Activated CD4-positive, alpha-beta memory T cell treated with anti-CD3 and anti-CD28 coated beads, Interleukin-2, amount 10 ng/mL, durations not matched to agents 7 days and 5 days (primary cell): ENCODE results near the gene ITGA1. TPM values are rescaled to one million over a fixed set of nuclear protein-coding genes. Genes with fewer than 3 reads are reported as not detected.
"Not testable (repeated sequence)": the region's sequence is repeated elsewhere in the genome, so short reads cannot be mapped to it uniquely, and the experiment has no call there.

Source experiments
- CTCF ChIA-PET: fragments of 350-600 bp; sonication (Branson Sonifier 250); formaldehyde crosslinking; loops from one replicate; lab custom pipeline; 2021; ENCODE audit warnings: antibody characterized with exemption, inconsistent platforms; lab: Charles Lee
- POLR2A ChIA-PET: fragments of 350-600 bp; sonication (Branson Sonifier 250); formaldehyde crosslinking; loops from one replicate; lab custom pipeline; 2021; ENCODE audit warnings: antibody characterized with exemption; lab: Charles Lee
- DNase-seq: peaks from one replicate; pipeline ENCODE4 v3.0.0-alpha.2; 2020
- H3K27ac Mint-ChIP-seq: one replicate; pipeline ENCODE4 v1.8.0; 2021; ENCODE audit warnings: mild to moderate bottlenecking, mixed read lengths
- H3K27me3 Mint-ChIP-seq: one replicate; pipeline ENCODE4 v1.8.0; 2021; ENCODE audit warnings: mixed read lengths
- H3K36me3 Mint-ChIP-seq: one replicate; pipeline ENCODE4 v1.8.0; 2021; ENCODE audit warnings: low read depth, mixed read lengths
- H3K4me1 Mint-ChIP-seq: one replicate; pipeline ENCODE4 v1.8.0; 2021; ENCODE audit warnings: mixed read lengths
- H3K4me3 Mint-ChIP-seq: one replicate; pipeline ENCODE4 v1.8.0; 2021; ENCODE audit warnings: mild to moderate bottlenecking, mixed read lengths
- H3K9me3 Mint-ChIP-seq: one replicate; pipeline ENCODE4 v1.8.0; 2021; ENCODE audit warnings: mixed read lengths
- total RNA-seq, 2 experiments: library from RNA; stranded (reverse); gene quantifications; one replicate each; pipeline ENCODE4 v1.2.3, GENCODE V29; 2021

The ITGA1 gene
- total RNA-seq, 2 experiments from 2014 or later = 4.9 to 8.0 TPM

GRCh38 chr5:52804981-52805380 lies 17.3 kb downstream of the ITGA1 start:
- Mint-ChIP-seq H3K4me3 (no peak overlapping the region), H3K27ac (no peak overlapping the region), H3K4me1 (peaks cover 46% of the 10 kb centered on the region), H3K27me3 (no peaks in the 10 kb centered on the region), H3K9me3 (no peaks in the 10 kb centered on the region), H3K36me3 (peaks cover 44% of the 10 kb centered on the region)
- ChIA-PET POLR2A (no interaction called here), CTCF (interaction anchor here (1.5 kb wide), 1 partner anchor 18 kb away, joined by 5 read pairs; the partner anchor contains the start of genes ITGA1 and PELO)
- no peak for DNase-seq

DNA sequence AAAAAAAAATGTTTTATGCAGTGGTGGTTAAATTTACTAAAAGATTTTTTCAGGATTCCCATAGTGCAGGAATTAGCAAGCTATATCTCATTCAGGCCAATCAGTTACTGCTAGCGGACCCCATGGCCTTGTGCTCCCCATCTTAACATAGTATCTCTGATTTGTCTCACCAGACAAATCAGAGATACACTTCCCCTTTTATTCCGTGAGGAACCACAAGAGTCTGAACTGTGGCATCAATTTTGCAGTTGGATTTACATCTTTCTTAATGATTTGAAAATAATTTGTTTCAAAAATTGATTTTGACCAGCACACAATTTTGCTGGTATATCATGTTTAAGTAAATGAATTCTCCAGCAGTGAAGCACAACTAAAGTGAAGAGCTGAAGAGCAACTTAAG lies 17.9 kb downstream of the ITGA1 start:
- Mint-ChIP-seq H3K27me3 (no peaks in the 10 kb centered on the region), H3K9me3 (no peaks in the 10 kb centered on the region), H3K4me3 (no peak overlapping the region), H3K27ac (no peak overlapping the region), H3K4me1 (peaks cover 51% of the 10 kb centered on the region), H3K36me3 (peaks cover 38% of the 10 kb centered on the region)
- no peak for DNase-seq
- CTCF ChIA-PET = no interaction called here
- POLR2A ChIA-PET = no interaction called here

- no peaks in the 10 kb centered on the region for H3K27me3 Mint-ChIP-seq
- H3K9me3 Mint-ChIP-seq = no peaks in the 10 kb centered on the region
- ChIA-PET POLR2A (no interaction called here), CTCF (no interaction called here)
- no peak for DNase-seq
- H3K4me3 Mint-ChIP-seq = no peak overlapping the region
- H3K27ac Mint-ChIP-seq = no peak overlapping the region
- H3K4me1 Mint-ChIP-seq = peaks cover 42% of the 10 kb centered on the region
- peaks cover 26% of the 10 kb centered on the region for H3K36me3 Mint-ChIP-seq
Observed at GRCh38 chr5:52807037-52807436, 19.3 kb downstream of the ITGA1 start.

DNA sequence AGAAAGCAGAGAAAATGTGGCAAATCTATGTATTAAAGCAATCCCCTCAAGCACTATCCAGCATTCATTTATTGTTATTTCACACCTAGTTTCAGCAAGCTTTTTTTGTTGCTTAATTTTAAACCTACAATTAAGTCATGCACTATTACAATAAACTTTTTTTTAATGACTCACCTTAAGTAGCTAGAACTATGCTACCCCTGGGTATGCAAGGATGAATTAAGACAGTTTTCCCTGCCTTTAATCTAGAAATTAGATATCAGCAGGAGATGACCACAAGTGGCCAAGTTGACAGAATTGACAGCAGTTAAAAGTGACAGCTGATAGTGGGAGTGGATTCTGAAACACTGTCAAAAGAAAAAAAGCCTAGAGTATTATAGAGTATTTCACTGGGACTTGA lies 20.0 kb downstream of the ITGA1 start:
- POLR2A ChIA-PET = interaction anchor here (1.7 kb wide), 1 partner anchor 8 kb away, joined by 6 read pairs; no protein-coding TSS in a partner anchor
- peaks cover 38% of the 10 kb centered on the region for H3K4me1 Mint-ChIP-seq

GRCh38 chr5:52808316-52808901 lies 20.7 kb downstream of the ITGA1 start:
- POLR2A ChIA-PET = interaction anchor here (1.7 kb wide), 1 partner anchor 9 kb away, joined by 6 read pairs; no protein-coding TSS in a partner anchor
- peaks cover 22% of the 10 kb centered on the region for H3K36me3 Mint-ChIP-seq
- DNase-seq = no peak
- H3K27me3 Mint-ChIP-seq = no peaks in the 10 kb centered on the region
- H3K4me3 Mint-ChIP-seq = no peak overlapping the region
- H3K27ac Mint-ChIP-seq = no peak overlapping the region
- H3K9me3 Mint-ChIP-seq = no peaks in the 10 kb centered on the region
- CTCF ChIA-PET = interaction anchor here (0.6 to 0.7 kb wide), 2 partner anchors 180 to 1615 kb away, joined by 3 read pairs; no protein-coding TSS in a partner anchor
- H3K4me1 Mint-ChIP-seq = peaks cover 34% of the 10 kb centered on the region

More for the DNA sequence above, 20.0 kb downstream of the ITGA1 start:
- Mint-ChIP-seq H3K36me3 (peaks cover 26% of the 10 kb centered on the region), H3K4me3 (no peak overlapping the region), H3K27me3 (no peaks in the 10 kb centered on the region), H3K27ac (peak overlapping the region; percentile 12), H3K9me3 (no peaks in the 10 kb centered on the region)
- CTCF ChIA-PET = interaction anchor here (0.7 kb wide), 1 partner anchor 180 kb away, joined by 3 read pairs; no protein-coding TSS in a partner anchor
- DNase-seq = no peak

DNA sequence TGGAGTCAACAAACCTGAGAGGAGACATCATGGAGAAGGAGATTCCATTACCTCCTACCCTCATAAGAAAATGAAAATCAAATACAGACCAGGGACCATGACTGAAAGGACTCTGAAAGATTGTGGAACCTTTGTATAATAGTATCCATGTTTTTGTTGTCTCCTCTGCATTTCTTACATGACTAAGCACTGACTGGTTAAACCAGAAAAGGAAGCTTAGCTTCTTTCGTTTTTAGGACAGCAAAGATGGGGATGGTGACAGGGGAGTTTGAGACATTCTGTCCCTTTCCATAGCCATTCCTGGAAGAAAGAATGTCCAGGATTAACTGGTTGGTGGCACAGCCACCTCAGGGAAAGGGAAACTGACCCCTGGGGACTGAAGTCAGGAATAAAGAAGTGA lies 22.2 kb downstream of the ITGA1 start:
- POLR2A ChIA-PET = interaction anchor here (0.6 kb wide), 1 partner anchor 10 kb away, joined by 3 read pairs; no protein-coding TSS in a partner anchor
- no peak overlapping the region for H3K4me3 Mint-ChIP-seq
- H3K36me3 Mint-ChIP-seq = peaks cover 11% of the 10 kb centered on the region
- CTCF ChIA-PET = interaction anchor here (1.2 kb wide), 1 partner anchor 11 kb away, joined by 5 read pairs; no protein-coding TSS in a partner anchor
- H3K4me1 Mint-ChIP-seq = peaks cover 23% of the 10 kb centered on the region
- H3K27me3 Mint-ChIP-seq = no peaks in the 10 kb centered on the region
- H3K27ac Mint-ChIP-seq = no peak overlapping the region
- DNase-seq = no peak
- H3K9me3 Mint-ChIP-seq = no peaks in the 10 kb centered on the region

GRCh38 chr5:52810426-52810825 lies 22.7 kb downstream of the ITGA1 start:
- CTCF ChIA-PET = interaction anchor here (1.2 kb wide), 1 partner anchor 11 kb away, joined by 5 read pairs; no protein-coding TSS in a partner anchor
- Mint-ChIP-seq H3K36me3 (peaks cover 6% of the 10 kb centered on the region), H3K27ac (no peak overlapping the region), H3K27me3 (no peaks in the 10 kb centered on the region), H3K9me3 (no peaks in the 10 kb centered on the region), H3K4me1 (peaks cover 18% of the 10 kb centered on the region), H3K4me3 (no peak overlapping the region)
- POLR2A ChIA-PET = interaction anchor here (0.6 kb wide), 1 partner anchor 11 kb away, joined by 3 read pairs; no protein-coding TSS in a partner anchor
- no peak for DNase-seq

DNA sequence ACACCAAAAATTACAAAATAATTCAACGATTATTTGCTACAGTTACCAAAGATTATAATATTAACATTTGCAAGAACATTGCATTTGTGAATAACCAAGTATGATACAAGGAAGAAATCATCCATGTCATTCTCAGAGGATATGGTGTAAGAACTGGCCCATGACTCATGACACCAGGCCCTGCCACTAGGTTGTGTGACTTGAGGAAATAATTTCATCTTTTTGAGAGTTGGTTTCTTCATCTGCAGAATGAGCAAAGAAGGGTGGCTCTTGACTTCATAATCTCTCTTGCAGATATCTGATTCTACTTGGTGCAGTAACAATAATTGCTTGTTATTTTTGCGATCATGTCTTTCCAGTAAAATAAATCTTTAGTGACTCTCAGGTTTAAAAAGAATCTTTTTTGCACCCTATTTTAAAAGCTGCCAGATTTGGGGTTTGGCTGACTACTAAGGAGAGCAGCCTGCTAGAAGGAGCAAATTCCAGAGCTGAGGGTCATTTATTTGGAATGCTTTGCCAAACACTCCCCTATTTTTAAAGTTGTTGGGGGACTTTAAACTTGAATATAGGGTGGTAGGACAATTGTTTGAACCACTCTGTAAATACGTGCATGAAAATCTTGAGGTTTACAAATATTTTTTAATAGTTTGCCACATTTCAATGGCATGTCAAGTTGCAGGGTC lies 23.5 kb downstream of the ITGA1 start:
- Mint-ChIP-seq H3K4me3 (no peak overlapping the region), H3K27me3 (no peaks in the 10 kb centered on the region), H3K4me1 (peaks cover 18% of the 10 kb centered on the region), H3K9me3 (no peaks in the 10 kb centered on the region), H3K36me3 (no peaks in the 10 kb centered on the region), H3K27ac (no peak overlapping the region)
- CTCF ChIA-PET = interaction anchor here (1.0 to 1.2 kb wide), 2 partner anchors 12 to 16 kb away, joined by 3 to 5 read pairs; no protein-coding TSS in a partner anchor
- POLR2A ChIA-PET = interaction anchor here (1.9 kb wide), 1 partner anchor 10 kb away, joined by 4 read pairs; no protein-coding TSS in a partner anchor
- DNase-seq = no peak

DNA sequence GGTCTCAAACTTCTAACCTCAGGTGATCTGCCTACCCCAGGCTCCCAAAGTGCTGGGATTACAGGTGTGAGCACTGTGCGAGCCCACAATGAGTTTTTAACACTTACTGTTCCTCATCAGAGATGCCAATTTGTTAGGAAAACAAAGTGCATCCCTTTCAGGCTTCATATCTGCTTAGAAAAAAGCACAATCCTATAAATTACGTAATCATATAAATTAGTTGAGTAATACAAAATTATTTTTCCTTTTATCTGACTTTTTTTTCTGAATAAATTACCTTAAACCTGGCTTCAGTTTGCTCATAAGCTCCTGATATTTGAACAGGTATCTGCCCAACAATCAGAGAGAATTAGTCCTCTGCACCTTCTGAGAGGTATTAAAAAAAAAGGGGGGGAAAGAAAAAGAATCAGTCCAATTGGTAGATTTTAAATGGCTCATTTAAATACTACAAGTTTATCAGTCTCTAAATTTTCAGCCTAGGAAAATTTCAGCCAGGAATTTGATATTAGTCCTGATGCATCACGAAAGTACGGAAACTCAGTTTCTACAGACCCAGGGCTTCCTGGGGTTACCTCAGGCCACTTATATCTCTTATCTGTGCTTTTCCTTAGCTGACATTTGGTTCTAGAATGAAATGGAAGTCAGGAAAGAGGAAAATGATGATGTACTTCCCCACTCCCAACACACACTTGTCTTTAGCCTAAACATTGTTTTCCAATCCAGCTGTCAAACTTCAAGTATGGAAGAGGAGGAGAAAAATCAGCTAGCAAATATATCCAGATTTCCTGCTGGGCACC lies 26.8 kb downstream of the ITGA1 start:
- Mint-ChIP-seq H3K27me3 (no peaks in the 10 kb centered on the region), H3K4me3 (no peak overlapping the region), H3K9me3 (no peaks in the 10 kb centered on the region), H3K4me1 (peaks cover 12% of the 10 kb centered on the region), H3K36me3 (no peaks in the 10 kb centered on the region), H3K27ac (no peak overlapping the region)
- no peak for DNase-seq
- ChIA-PET CTCF (no interaction called here), POLR2A (interaction anchor here (1.4 kb wide), 1 partner anchor 13 kb away, joined by 3 read pairs; no protein-coding TSS in a partner anchor)

DNA sequence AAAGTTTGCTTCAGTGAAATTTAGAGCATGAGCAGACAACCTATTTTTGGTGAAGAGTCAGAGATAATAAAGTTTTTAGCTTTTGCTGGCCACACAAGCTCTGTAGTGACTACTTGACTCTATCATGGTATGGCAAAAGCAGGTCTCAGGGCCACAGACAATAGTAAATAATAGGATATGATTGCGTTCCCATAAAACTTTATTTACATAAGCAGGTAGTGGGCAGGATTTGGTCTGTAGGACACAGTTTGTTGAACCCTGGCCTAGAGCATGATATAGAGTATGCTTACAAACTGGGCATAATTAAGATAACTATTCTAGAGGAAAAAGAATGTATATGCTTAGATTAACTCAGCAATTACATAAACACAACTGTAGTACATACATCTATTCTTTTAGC lies 30.1 kb downstream of the ITGA1 start:
- Mint-ChIP-seq H3K36me3 (no peaks in the 10 kb centered on the region), H3K27me3 (no peaks in the 10 kb centered on the region), H3K4me3 (no peak overlapping the region), H3K27ac (no peak overlapping the region), H3K4me1 (no peaks in the 10 kb centered on the region), H3K9me3 (no peaks in the 10 kb centered on the region)
- no peak for DNase-seq
- CTCF ChIA-PET = no interaction called here
- POLR2A ChIA-PET = no interaction called here

- no peaks in the 10 kb centered on the region for H3K4me1 Mint-ChIP-seq
- CTCF ChIA-PET = no interaction called here
- no peaks in the 10 kb centered on the region for H3K36me3 Mint-ChIP-seq
- POLR2A ChIA-PET = no interaction called here
- H3K27me3 Mint-ChIP-seq = no peaks in the 10 kb centered on the region
- H3K4me3 Mint-ChIP-seq = no peak overlapping the region
- DNase-seq = no peak
- no peak overlapping the region for H3K27ac Mint-ChIP-seq
- H3K9me3 Mint-ChIP-seq = no peaks in the 10 kb centered on the region
Observed at GRCh38 chr5:52818360-52818759, 30.6 kb downstream of the ITGA1 start.

DNA sequence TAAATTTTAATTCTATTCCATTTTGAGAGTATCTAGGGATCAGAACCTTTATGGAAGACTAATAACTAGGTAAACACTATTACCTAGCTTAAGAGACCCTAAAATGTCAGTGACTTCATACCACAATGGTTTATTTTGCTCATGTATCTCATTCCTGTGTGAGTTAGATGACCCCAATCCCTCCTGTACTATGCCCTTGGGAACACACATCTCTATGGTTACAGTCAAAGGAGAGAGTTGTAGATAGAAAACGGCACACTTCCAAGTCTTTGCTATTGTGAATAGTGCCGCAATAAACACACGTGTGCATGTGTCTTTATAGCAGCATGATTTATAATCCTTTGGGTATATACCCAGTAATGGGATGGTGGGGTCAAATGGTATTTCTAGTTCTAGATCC lies 31.1 kb downstream of the ITGA1 start:
- H3K9me3 Mint-ChIP-seq, POLR2A ChIA-PET, H3K36me3 Mint-ChIP-seq, DNase-seq, CTCF ChIA-PET, H3K27me3 Mint-ChIP-seq, H3K4me1 Mint-ChIP-seq, H3K27ac Mint-ChIP-seq, H3K4me3 Mint-ChIP-seq: not testable (repeated sequence)
